ENCODE measurements around the gene RBM12. TPM values are rescaled to one million over a fixed set of nuclear protein-coding genes. Genes with fewer than 3 reads are reported as not detected.

RBM12 gene
- polyA plus RNA-seq, 1 experiment, result 54.4 TPM

DNA sequence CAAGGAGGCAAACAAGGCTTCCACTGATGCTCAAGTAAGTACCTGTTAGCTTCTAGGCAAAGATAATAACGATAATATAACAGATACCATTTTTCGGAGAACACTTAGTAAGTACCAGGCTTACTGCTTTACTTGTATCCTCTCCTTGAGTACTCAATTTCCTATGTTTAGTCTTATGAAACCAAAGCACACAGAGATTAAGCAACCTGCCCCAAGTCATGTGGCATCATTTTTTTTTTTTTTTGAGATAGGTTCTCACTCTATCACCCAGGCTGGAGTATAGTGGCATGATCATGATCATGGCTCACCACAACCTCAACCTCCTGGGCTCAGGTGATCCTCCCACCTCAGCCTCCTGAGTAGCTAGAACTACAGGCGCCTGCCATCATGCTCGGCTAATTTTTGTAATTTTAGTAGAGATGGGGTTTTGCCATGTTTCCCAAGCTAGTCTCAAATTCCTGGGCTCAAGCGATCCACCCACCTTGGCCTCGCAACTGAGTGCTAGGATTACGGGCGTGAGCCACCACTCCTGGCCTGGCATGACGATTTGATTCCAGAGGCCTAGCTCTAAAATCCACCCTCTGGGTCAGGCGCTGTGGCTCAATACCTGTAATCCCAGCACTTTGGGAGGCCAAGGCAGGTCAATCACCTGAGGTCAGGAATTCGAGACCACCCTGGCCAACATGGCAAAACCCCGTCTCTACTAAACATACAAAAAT, 35.1 kb downstream of the RBM12 start:
- no peak overlapping the region for H3K4me3 ChIP-seq (ENCODE audit: low read depth, low read length)
- H3K27me3 ChIP-seq (ENCODE audit: control insufficient read depth, insufficient read depth, low read length), result no peaks in the 10 kb centered on the region
- ChIA-PET CTCF (interaction anchor here (5.0 kb wide), 1 partner anchor 10 kb away, joined by 29 read pairs; no protein-coding TSS in a partner anchor), POLR2A (no interaction called here)
- DNase-seq (ENCODE audit: low read depth), result no peak
- H3K36me3 ChIP-seq (ENCODE audit: control insufficient read depth, insufficient read depth, low read length), result peaks cover 38% of the 10 kb centered on the region
- TF ChIP-seq, protein P1, sequence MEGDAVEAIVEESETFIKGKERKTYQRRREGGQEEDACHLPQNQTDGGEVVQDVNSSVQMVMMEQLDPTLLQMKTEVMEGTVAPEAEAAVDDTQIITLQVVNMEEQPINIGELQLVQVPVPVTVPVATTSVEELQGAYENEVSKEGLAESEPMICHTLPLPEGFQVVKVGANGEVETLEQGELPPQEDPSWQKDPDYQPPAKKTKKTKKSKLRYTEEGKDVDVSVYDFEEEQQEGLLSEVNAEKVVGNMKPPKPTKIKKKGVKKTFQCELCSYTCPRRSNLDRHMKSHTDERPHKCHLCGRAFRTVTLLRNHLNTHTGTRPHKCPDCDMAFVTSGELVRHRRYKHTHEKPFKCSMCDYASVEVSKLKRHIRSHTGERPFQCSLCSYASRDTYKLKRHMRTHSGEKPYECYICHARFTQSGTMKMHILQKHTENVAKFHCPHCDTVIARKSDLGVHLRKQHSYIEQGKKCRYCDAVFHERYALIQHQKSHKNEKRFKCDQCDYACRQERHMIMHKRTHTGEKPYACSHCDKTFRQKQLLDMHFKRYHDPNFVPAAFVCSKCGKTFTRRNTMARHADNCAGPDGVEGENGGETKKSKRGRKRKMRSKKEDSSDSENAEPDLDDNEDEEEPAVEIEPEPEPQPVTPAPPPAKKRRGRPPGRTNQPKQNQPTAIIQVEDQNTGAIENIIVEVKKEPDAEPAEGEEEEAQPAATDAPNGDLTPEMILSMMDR (IDR thresholded peaks at IDR 0.05; ENCODE audit: insufficient read depth, low read depth, low read length), result no peak

DNA sequence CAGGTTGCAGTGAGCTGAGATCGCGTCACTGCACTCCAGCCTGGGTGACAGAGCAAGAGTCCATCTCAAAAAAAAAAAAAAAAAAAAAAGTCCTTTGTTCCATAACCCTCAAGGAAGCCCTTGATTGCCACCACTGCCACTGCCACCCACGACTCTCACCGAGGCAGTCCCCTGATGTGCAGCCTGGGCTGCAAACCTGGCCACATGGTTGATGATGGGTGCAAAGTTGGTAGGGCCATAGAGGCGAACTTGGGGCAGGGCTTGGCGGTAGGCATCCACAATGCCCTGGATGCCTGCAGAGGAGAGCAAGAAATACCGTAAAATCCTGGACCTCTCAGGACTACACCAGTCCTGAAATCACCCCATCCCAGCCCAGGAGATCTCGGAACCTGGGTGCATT, 37.6 kb downstream of the RBM12 start:
- ChIA-PET POLR2A (no interaction called here), CTCF (interaction anchor here (1.5 kb wide), 1 partner anchor 8 kb away, joined by 9 read pairs; no protein-coding TSS in a partner anchor)
- H3K4me3 ChIP-seq (ENCODE audit: low read depth, low read length), result no peak overlapping the region
- no peaks in the 10 kb centered on the region for H3K27me3 ChIP-seq (ENCODE audit: control insufficient read depth, insufficient read depth, low read length)
- TF ChIP-seq, protein P1 (IDR thresholded peaks at IDR 0.05; ENCODE audit: insufficient read depth, low read depth, low read length), result no peak
- DNase-seq (ENCODE audit: low read depth), result no peak
- peaks cover 31% of the 10 kb centered on the region for H3K36me3 ChIP-seq (ENCODE audit: control insufficient read depth, insufficient read depth, low read length)

DNA sequence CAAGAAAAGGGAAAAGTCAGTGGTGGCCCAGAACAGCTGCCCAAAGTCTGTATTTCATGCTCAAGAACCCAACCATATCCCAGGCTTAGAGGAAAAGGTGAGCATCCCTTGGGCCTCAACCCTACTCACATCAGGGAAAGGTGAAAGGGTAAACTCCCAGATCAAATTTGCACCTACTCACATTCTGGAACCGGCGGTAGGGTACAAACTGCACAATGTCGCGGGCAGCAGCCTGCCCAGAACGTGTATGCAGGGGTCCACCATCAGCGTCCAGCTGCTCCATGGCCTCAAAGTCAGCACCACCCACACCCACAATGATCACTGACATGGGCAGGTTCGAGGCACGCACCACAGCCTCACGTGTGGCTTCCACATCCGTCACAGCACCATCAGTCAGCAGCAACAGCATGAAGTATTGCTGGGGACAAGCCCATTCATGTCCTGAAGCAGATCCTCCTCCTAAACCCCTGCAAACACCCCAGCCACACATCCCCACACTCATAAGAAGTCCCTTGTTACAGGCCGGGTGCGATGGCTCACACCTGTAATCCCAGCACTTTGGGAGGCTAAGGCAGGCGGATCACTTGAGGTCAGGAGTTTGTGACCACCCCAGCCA, 38.2 kb downstream of the RBM12 start:
- no peak overlapping the region for H3K4me3 ChIP-seq (ENCODE audit: low read depth, low read length)
- peaks cover 28% of the 10 kb centered on the region for H3K36me3 ChIP-seq (ENCODE audit: control insufficient read depth, insufficient read depth, low read length)
- no peaks in the 10 kb centered on the region for H3K27me3 ChIP-seq (ENCODE audit: control insufficient read depth, insufficient read depth, low read length)
- TF ChIP-seq, protein P1 (IDR thresholded peaks at IDR 0.05; ENCODE audit: insufficient read depth, low read depth, low read length), result no peak
- POLR2A ChIA-PET, result no interaction called here
- DNase-seq (ENCODE audit: low read depth), result no peak
- CTCF ChIA-PET, result interaction anchor here (1.5 kb wide), 1 partner anchor 8 kb away, joined by 9 read pairs; no protein-coding TSS in a partner anchor

DNA sequence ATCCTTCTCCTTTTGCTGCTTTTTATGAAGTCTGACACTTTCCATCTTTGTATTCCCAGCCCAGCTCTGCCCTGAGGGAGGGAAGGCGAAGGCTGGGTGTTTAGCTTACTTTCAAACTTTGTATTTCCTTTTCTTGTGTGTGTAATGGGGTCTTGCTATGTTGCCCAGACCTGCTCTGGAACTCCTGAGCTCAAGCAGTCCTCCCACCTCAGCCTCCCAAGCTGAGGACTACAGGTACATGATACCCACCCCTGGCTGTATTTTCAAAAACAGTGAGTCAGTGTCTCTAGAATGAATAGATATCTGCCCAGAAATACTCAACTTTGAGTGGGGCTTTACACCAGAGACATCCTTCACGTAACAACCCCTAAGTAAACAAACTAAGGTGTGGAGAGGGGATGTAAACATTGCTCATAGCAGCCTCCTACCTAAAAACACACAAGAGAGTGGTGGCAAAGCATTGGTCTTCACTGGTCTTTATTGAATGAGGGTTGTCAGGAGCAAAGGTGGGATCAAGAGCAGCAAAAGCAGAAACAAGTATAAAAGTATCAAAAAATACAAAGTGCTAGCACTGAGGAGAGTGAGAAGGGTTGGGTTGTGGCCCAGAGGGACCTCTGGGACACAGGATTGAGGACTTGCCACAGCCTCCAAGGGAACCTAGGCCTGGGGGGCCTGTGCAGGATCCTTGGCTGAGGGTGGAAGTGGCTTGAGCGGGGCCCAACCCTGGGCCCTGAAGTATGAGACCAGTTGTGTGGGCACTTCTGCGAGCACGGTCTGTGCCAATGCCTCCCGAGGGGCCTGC, 38.9 kb downstream of the RBM12 start:
- DNase-seq (ENCODE audit: low read depth), result no peak
- TF ChIP-seq, protein P1 (IDR thresholded peaks at IDR 0.05; ENCODE audit: insufficient read depth, low read depth, low read length), result no peak
- H3K4me3 ChIP-seq (ENCODE audit: low read depth, low read length), result no peak overlapping the region
- peaks cover 27% of the 10 kb centered on the region for H3K36me3 ChIP-seq (ENCODE audit: control insufficient read depth, insufficient read depth, low read length)
- POLR2A ChIA-PET, result interaction anchor here (0.6 kb wide), 1 partner anchor 10 kb away, joined by 3 read pairs; the partner anchor contains the start of gene SPAG4
- no peaks in the 10 kb centered on the region for H3K27me3 ChIP-seq (ENCODE audit: control insufficient read depth, insufficient read depth, low read length)
- CTCF ChIA-PET, result no interaction called here

DNA sequence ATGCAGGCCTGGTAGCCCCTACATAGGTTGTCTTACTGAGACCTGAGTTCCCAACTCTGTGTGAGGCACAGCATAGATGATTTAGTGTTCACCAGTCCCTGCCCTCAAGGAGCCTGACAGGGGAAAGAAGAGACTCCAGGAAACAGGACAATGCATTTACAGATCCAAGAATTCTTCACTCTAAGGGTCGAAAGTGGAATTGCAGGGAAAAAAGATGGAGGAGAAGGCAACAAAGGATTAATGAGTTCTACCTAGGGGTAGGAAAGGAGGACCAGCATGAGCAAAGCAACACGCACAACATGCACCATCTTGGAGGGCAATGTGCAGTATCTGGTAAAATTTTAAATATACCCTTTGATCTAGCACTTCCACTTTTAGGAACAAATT, 43.1 kb downstream of the RBM12 start:
- CTCF ChIA-PET, result interaction anchor here (1.3 to 3.4 kb wide), 3 partner anchors 9 to 333 kb away, joined by 3 to 29 read pairs (median 5); partner anchors contain the start of gene SCAND1
- POLR2A ChIA-PET, result no interaction called here
- H3K4me3 ChIP-seq (ENCODE audit: low read depth, low read length), result no peak overlapping the region

More for the DNA sequence above, 43.1 kb downstream of the RBM12 start:
- Histone ChIP-seq H3K36me3 (ENCODE audit: control insufficient read depth, insufficient read depth, low read length) (peaks cover 15% of the 10 kb centered on the region), H3K27me3 (ENCODE audit: control insufficient read depth, insufficient read depth, low read length) (no peaks in the 10 kb centered on the region)
- TF ChIP-seq, protein P1 (IDR thresholded peaks at IDR 0.05; ENCODE audit: insufficient read depth, low read depth, low read length), result no peak
- DNase-seq (ENCODE audit: low read depth), result no peak

Data from BJ (cell line).